GM19463 (cell line): ENCODE measurements around the gene SLC39A1.

Source experiments
- ATAC-seq: cut with Tn5 transposase; IDR thresholded peaks from one replicate; pipeline ENCODE4 v1.9.1; 2021; ENCODE audit warnings: mild to moderate bottlenecking, moderate library complexity; ENCODE audit not compliant: unreplicated experiment

SLC39A1 gene

GRCh38 chr1:153977250-153978240, 14.2 kb upstream of the SLC39A1 start, which contains the start of gene JTB:
Gene JTB, minus strand, starts transcription at chr1:153977674. Its CDS starts 422 bp downstream, at chr1:153977252.
- peak; percentile 80 for ATAC-seq

GRCh38 chr1:153976819-153977249, 13.5 kb upstream of the SLC39A1 start:
- ATAC-seq: no peak

GRCh38 chr1:153973525-153973924, 10.2 kb upstream of the SLC39A1 start:
- no peak for ATAC-seq

GRCh38 chr1:153973071-153973470, 9.7 kb upstream of the SLC39A1 start:
- ATAC-seq: no peak

- no peak for ATAC-seq
Measured at GRCh38 chr1:153970346-153970745, 7.0 kb upstream of the SLC39A1 start.

GRCh38 chr1:153968972-153969371, 5.6 kb upstream of the SLC39A1 start:
- ATAC-seq: no peak

GRCh38 chr1:153968408-153968807, 5.1 kb upstream of the SLC39A1 start:
- no peak for ATAC-seq

GRCh38 chr1:153968000-153968363, 4.6 kb upstream of the SLC39A1 start:
- no peak for ATAC-seq

DNA sequence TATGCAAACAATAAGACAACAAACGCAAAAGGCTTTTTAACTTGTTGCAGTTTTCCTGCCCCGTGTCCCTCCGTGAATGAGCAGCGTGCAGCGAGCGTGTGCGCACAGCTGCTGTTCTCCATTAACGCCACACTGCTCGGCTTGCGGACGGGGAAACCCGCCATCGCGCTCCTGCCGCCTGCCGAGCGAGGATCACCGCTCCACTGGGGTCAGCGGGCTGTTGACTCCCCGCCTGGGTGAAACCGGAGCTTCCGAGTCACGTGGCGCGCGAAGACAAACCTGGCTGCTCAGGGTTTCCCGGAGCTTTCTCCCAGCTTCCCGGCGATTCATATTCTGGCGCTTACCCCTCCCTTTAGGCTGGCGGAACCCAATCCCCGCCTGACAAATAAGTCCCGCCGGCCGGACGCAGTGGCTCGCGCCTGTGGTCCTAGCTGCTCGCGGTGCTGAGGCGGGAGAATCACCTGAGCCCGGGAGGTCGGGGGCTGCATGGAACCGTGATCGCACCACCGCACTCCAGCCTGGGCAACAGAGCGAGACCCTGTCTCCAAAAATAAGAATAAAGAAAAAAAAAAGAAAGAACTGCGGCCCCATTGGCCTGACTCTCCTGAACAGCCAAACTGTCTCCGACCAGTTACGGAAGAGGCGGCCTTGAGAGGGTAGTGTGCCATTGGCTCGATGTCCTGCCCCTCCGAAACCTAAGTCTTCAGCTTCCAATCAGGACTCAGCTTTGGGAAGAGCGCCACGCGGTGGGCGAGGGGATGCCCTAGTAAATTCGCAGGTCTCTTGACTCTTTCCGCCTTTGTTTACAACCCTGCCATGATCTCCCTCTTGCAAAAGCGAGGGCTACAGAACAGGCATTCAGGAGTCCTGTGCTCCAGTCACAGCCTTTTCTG, 4.0 kb upstream of the SLC39A1 start, which contains the start of gene CREB3L4:
Gene CREB3L4 (plus strand): TSS at position 796 of the 893 bp plus-strand sequence. CDS start 624 bp downstream, outside the sequence.
- peak; percentile 73 for ATAC-seq

GRCh38 chr1:153963850-153964331, 554 bp upstream of the SLC39A1 start:
- ATAC-seq: no peak

DNA sequence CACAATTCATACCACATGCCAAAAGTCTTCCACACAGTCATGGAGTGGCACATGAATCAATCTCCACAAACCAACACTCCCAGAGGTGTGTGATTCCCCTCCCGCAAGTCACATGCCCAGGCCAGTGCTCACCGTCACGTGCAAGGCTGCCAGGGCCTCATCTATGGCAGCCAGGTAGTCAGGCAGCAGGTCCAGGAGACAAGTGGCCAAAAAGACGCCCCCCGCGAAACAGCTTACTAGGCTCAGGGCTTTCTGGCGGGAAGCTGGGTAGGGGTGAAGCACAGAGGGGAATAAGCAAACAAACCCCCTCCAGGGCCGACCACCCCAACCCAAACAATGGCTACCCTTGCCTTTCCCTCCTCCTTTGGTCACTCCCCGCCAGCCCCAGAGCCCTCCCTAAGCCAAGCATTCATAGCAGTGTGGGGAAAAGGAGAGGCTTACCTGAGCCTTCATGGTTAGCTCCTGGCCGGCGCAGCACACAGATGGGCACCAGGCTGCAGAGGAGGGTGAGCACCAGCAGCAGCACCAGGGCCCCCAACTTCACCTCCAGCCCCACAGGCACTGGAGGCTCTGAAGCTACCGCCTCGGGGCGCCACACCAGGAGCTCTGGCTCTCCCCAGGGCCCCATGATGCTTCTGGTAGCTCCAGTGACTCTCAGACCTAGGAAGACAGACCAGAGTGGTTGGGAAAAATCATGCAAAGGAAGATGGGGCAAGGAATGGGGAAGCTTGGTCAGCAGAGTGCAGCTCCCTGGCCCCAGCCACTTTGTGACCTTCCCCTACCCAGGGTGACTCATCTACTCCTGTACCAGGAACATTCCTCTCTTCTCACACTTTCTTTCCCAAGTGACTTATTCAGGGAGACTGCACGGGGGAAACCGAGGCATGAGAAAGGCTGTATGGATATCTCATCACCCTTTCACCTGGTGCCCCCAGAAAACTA, 978 bp downstream of the SLC39A1 start:
- no peak for ATAC-seq

DNA sequence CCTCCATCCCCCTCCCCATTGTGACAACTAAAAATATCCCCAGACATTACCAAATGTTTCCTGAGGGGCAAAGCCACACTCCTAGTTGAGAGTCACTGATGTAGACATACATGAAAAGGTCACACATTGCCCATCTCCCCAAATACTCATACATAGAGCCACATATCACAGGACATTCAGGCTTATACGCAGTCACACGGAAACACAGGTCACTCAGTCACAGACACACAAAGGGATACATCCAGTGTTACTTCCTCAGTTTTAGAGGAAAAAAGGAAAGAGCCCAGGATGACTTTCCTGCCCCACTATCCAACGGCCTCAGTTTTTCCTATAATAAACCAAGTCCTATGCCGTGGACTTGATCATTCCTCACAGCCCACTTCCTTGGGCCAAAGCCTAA, 1.9 kb downstream of the SLC39A1 start:
- ATAC-seq: no peak

GRCh38 chr1:153960206-153960605, 3.1 kb downstream of the SLC39A1 start:
- no peak for ATAC-seq

DNA sequence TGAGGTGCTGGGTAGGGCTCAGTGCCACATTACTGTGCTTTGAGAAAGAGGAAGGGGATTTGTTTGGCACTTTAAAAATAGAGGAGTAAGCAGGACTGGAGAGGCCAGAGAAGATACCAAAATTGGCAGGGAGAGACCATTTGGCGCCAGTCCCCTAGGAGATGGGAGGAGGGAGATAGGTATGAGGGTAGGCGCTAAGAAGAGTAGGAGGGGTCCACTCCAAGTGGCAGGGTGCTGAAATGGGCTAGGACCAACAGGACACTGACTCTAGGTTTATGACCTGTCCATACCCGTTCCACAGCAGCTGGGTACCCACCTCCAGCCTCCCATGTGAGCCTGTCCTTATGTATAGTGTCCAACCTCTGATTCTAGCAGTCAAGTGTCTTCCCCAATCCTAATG, 3.9 kb downstream of the SLC39A1 start:
- ATAC-seq: no peak

- ATAC-seq: no peak
Measured at GRCh38 chr1:153958961-153959260, 4.4 kb downstream of the SLC39A1 start.

- peak; percentile 75 for ATAC-seq
Measured at GRCh38 chr1:153958111-153958960, 5.0 kb downstream of the SLC39A1 start, which contains the start of gene CRTC2. Gene CRTC2, minus strand, starts transcription at chr1:153958612. Its CDS starts 115 bp downstream, at chr1:153958497.

GRCh38 chr1:153957744-153958110, 5.6 kb downstream of the SLC39A1 start:
- peak; percentile 17 for ATAC-seq

GRCh38 chr1:153956997-153957715, 6.2 kb downstream of the SLC39A1 start:
- ATAC-seq: no peak

DNA sequence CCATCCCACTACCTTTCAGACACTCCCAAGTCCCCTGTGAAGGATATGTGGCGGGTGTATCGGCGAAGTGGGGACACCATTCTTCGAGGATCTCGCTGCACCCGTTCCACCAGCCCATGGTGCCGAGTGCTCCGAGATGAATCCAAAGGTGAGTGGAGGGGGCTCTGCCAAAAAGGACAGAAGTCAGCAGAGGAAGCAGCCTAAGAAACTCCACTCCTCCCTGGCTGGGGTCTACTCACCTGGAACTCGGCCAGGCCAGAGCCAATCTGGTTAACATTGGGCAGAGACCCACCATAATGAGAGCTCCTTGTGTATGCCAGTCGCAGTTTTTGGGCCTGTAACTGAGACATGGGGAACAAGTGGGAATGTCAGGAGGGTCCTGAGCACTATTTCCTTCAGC, 8.5 kb downstream of the SLC39A1 start:
- ATAC-seq: no peak
